GM21529 (cell line): ENCODE results near the gene RP2.

ENCODE experiments used
- ATAC-seq: cut with Tn5 transposase; IDR thresholded peaks from one replicate; pipeline ENCODE4 v1.9.1; 2021; ENCODE audit not compliant: unreplicated experiment

The RP2 gene

GRCh38 chrX:46841346-46841745, 4.5 kb downstream of the RP2 start:
- ATAC-seq: no peak

GRCh38 chrX:46844913-46845312, 8.1 kb downstream of the RP2 start:
- ATAC-seq: no peak

GRCh38 chrX:46849933-46850332, 13.1 kb downstream of the RP2 start:
- no peak for ATAC-seq

GRCh38 chrX:46850771-46851170, 13.9 kb downstream of the RP2 start:
- ATAC-seq: no peak

GRCh38 chrX:46856483-46856882, 19.6 kb downstream of the RP2 start:
- no peak for ATAC-seq

- ATAC-seq: no peak
Observed at GRCh38 chrX:46860557-46860956, 23.7 kb downstream of the RP2 start.

- no peak for ATAC-seq
Observed at GRCh38 chrX:46863072-46863471, 26.2 kb downstream of the RP2 start.

GRCh38 chrX:46864606-46865005, 27.8 kb downstream of the RP2 start:
- no peak for ATAC-seq

GRCh38 chrX:46865281-46865680, 28.4 kb downstream of the RP2 start:
- no peak for ATAC-seq

- ATAC-seq: no peak
Observed at GRCh38 chrX:46866726-46867125, 29.9 kb downstream of the RP2 start.

- no peak for ATAC-seq
Observed at GRCh38 chrX:46873746-46874145, 36.9 kb downstream of the RP2 start.

- no peak for ATAC-seq
Observed at GRCh38 chrX:46876901-46877300, 40.1 kb downstream of the RP2 start.

- no peak for ATAC-seq
Observed at GRCh38 chrX:46882266-46882665, 45.4 kb downstream of the RP2 start.

- no peak for ATAC-seq
Observed at GRCh38 chrX:46884799-46885198, 48.0 kb downstream of the RP2 start.

GRCh38 chrX:46898207-46898606, 61.4 kb downstream of the RP2 start:
- no peak for ATAC-seq

- peak; percentile 95 for ATAC-seq
Observed at GRCh38 chrX:46903458-46904242, 66.8 kb downstream of the RP2 start.

GRCh38 chrX:46904626-46905025, 67.8 kb downstream of the RP2 start:
- ATAC-seq: no peak

GRCh38 chrX:46910415-46910814, 73.6 kb downstream of the RP2 start:
- no peak for ATAC-seq

GRCh38 chrX:46912098-46912602, 75.3 kb downstream of the RP2 start, which contains the start of gene JADE3:
Gene JADE3 (plus strand): TSS chrX:46912421. CDS start chrX:46984895, 72,474 bp downstream.
- ATAC-seq: peak; percentile 36

- ATAC-seq: peak; percentile 66
Observed at GRCh38 chrX:46912603-46913491, 76.0 kb downstream of the RP2 start.

GRCh38 chrX:46913667-46914066, 76.8 kb downstream of the RP2 start:
- ATAC-seq: no peak

- no peak for ATAC-seq
Observed at GRCh38 chrX:46916273-46916672, 79.4 kb downstream of the RP2 start.
